Ishikawa (cell line): ENCODE measurements around the gene LBX2.

ENCODE experiments used
- CEBPB ChIP-seq: IDR thresholded peaks from 2 replicates; pipeline ENCODE4 v1.6.1; 2012
- CREB1 ChIP-seq: IDR thresholded peaks from 2 replicates; pipeline ENCODE4 v1.6.1; 2012; ENCODE audit warnings: low read depth
- EGR1 ChIP-seq: IDR thresholded peaks from 2 replicates; pipeline ENCODE4 v1.6.1; 2012
- EP300 ChIP-seq: IDR thresholded peaks from 2 replicates; pipeline ENCODE4 v1.6.1; 2012; ENCODE audit warnings: borderline replicate concordance
- FOXM1 ChIP-seq: IDR thresholded peaks from 2 replicates; pipeline ENCODE4 v1.6.1; 2012; ENCODE audit warnings: low read depth, borderline replicate concordance
- NFIC ChIP-seq: IDR thresholded peaks from 2 replicates; pipeline ENCODE4 v1.6.1; 2012
- RAD21 ChIP-seq: IDR thresholded peaks from 2 replicates; pipeline ENCODE4 v1.6.1; 2012; ENCODE audit warnings: low read depth
- REST ChIP-seq: IDR thresholded peaks from 2 replicates; pipeline ENCODE4 v1.6.1; 2012; ENCODE audit warnings: low read depth, mild to moderate bottlenecking
- TAF1 ChIP-seq: IDR thresholded peaks from 2 replicates; pipeline ENCODE4 v1.6.1; 2012; ENCODE audit warnings: low read depth, mild to moderate bottlenecking
- TCF12 ChIP-seq: IDR thresholded peaks from 2 replicates; pipeline ENCODE4 v1.6.1; 2012; ENCODE audit warnings: low read depth
- TEAD4 ChIP-seq: IDR thresholded peaks from 2 replicates; pipeline ENCODE4 v1.6.1; 2012
- USF1 ChIP-seq: IDR thresholded peaks from 2 replicates; pipeline ENCODE4 v1.6.1; 2012
- YY1 ChIP-seq: IDR thresholded peaks from 2 replicates; pipeline ENCODE4 v1.6.1; 2012; ENCODE audit warnings: low read depth
- ZBTB7A ChIP-seq: IDR thresholded peaks from 2 replicates; pipeline ENCODE4 v1.6.1; 2012; ENCODE audit warnings: low read depth
- TF ChIP-seq, protein P1 (sequence below): IDR thresholded peaks from 2 replicates; pipeline ENCODE4 v1.6.1; 2012

Gene LBX2

GRCh38 chr2:74489906-74490305 is 9.5 kb downstream of the LBX2 start:
- TF ChIP-seq ZBTB7A (no peak), TAF1 (no peak), CREB1 (no peak), EGR1 (no peak), FOXM1 (no peak), REST (no peak), EP300 (no peak), USF1 (no peak), NFIC (no peak), TEAD4 (no peak), YY1 (no peak), RAD21 (no peak), CEBPB (no peak)
- TF ChIP-seq, protein P1, sequence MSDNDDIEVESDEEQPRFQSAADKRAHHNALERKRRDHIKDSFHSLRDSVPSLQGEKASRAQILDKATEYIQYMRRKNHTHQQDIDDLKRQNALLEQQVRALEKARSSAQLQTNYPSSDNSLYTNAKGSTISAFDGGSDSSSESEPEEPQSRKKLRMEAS = no peak

DNA sequence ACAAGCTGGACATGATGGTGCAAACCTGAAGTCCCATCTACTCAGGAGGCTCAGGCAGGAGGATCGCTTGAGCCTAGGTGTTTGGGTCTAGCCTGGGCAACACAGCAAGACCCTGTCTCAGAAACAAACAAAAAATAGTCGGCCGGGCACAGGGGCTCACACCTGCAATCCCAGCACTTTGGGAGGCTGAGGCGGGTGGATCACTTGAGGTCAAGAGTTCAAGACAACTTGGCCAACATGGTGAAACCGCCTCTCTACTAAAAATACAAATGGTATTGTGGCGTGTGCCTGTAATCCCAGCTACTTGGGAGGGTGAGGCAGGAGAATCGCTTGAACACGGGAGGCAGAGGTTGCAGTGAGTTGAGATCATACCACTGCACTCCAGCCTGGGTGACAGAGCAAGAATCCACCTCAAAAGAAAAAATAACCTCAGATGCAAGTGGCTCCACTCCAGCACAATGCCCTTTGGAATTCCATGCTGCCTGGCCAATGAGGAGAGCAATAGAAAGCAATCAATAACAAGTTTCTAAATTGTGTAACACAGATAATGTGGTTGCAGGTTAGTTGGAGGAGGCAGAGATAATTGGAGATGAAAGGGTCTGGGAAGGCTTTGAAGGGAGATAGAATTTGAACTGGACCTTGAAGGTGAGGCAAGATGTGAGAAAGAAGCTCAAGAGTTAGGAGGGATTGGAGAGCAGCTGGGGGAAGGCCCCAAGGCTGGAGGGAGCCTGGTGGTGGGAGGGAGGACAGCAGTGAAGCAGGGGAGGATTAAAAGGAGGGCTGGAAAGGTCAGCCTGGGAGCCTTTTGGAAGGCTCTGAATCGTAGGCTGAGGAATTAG is 10.5 kb downstream of the LBX2 start:
- TF ChIP-seq YY1 (no peak), TAF1 (no peak), CREB1 (no peak), TEAD4 (no peak)

DNA sequence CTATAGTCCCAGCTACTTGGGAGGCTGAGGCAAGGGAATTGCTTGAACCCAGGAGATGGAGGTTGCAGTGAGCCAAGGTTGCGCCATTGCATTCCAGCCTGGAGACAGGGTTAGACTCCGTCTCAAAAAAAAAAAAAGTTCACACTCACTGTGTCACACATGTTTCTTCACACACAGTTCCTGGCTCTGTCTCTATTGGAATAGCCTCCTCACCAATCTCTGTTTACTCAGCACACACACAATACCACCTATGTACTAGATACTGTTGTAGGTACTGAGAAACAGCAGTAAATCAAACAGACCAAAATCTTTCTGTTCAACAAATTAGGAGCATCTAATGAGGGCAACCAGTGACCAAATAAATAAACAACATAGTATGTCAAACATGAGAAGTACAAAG is 13.3 kb downstream of the LBX2 start:
- TF ChIP-seq ZBTB7A (no peak), EP300 (no peak), CREB1 (no peak), TCF12 (no peak), USF1 (no peak), YY1 (no peak), CEBPB (no peak), FOXM1 (no peak), NFIC (no peak)
- TF ChIP-seq, protein P1 = no peak

DNA sequence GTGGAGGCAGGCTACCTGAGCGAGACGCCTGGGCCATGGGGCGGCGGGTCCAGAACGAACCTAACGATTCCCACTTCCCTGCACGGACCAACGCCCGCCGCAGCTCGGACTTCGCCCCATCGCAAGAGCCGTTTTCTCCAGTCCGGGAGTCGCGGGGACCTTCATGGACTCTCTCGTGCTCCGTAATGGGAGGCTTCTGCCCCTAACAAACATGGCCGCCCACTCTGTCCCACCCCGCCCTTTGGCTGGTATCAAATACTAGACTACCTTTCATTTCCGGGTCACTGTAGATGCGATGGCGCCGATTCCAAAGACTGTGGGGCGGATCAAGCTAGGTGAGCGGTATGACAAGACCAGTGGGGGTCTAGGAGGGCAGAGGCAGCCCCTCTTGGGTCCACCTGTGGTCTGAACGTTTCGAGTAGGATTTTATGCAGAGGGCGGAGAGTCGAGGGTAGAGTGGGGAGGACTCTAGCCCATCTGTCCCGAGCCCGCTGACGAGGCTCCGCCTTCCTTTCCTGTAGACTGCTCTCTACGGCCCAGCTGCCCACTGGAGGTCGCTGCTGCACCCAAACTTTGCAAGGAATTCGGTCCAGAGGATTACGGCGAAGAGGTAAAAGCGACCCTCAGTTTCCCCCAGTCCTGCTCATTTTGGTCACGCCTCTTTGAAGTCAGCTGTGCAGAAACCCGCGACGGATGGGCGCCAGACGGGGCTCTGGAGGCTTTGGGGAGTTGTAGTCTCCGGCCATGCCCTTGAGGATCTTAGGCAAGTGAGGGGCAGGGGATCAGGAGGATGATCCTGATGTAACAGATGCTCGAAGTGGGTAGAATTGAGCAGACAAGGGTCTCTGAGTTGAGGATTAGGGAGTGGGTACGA is 16.4 kb downstream of the LBX2 start, which contains the start of the genes CCDC142 and TTC31:
CCDC142 (minus strand) TSS at position 198 of the 874 bp plus-strand sequence; CDS start at position 37, 161 bp downstream.
TTC31 (plus strand) TSS at position 281 of the 874 bp plus-strand sequence; CDS start at position 296, 15 bp downstream.
- TF ChIP-seq, protein P1 = peak; percentile 56; the same call in 1 of the 2 replicates
- TF ChIP-seq TEAD4 (no peak; the same call in 1 of the 2 replicates), YY1 (peak; percentile 100), CEBPB (no peak), RAD21 (peak; percentile 71), EP300 (no peak), CREB1 (no peak), USF1 (0 out of 2 replicates have a peak, but pooled peaks have one; percentile 29), FOXM1 (no peak), NFIC (0 out of 2 replicates have a peak, but pooled peaks have one; percentile 23), TAF1 (peak; percentile 78), ZBTB7A (no peak), EGR1 (peak; percentile 81), TCF12 (no peak; the same call in 1 of the 2 replicates), REST (no peak)
